ENCODE measurements around the gene KCNN4. TPM values are rescaled to one million over a fixed set of nuclear protein-coding genes. Genes with fewer than 3 reads are reported as not detected.

Gene KCNN4
- polyA plus RNA-seq, 1 donor from 2014 or later, result not detected

DNA sequence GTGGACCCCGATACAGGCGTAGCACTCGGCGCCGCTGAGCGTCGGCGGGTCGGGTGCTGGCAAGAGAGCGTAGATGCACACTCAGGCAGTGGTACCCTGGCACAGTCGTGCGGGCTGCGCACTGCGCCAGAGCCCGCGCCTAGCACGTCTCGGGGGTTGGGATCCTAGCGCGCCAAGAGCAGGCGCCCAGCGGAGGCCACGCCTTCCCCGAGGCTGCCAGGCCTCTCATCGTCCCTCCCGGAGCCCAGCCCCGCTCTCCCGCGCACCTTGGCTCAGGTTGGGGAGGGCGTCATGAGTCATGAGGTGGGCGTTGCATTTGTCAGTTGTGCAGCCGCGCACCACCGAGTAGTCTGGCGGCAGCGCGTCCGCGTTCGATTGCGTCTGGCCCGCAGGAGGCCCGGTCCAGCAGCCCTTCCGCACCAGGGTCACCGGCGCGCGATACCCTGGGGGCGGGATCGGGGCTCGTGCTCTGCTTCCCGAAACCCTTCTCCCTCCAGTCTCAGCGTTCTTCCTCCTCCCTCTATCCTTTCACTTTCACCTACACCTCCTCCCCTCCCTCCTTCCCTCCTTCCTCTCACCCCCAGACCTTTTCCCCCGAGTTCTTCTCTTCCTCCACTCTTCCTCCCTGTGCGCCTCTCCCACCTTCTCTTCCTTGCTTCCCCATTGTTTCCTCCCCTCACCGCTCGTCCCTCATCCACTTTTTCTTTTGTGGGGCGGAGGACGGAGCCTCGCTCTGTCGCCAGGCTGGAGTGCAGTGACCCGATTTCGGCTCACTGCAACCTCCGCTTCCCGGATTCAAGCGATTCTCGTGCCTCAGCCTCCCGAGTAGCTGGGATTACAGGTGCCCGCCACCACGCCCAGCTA is 18.0 kb upstream of the KCNN4 start:
- Histone ChIP-seq H4K20me1 (ENCODE audit: insufficient read depth) (no peaks in the 10 kb centered on the region), H3K4me3 (ENCODE audit: low read length) (peak overlapping the region; percentile 59), H3K36me3 (ENCODE audit: insufficient read depth, low read length) (no peaks in the 10 kb centered on the region), H3K79me2 (replicated peaks; ENCODE audit: insufficient read depth, low read length) (no peaks in the 10 kb centered on the region), H3K4me2 (ENCODE audit: low read length) (no peak overlapping the region), H3K9me2 (ENCODE audit: insufficient read depth, low read length) (no peaks in the 10 kb centered on the region), H3K9ac (ENCODE audit: low read length) (no peak overlapping the region), H3F3A (ENCODE audit: insufficient read depth, low read length, poor library complexity, severe bottlenecking) (no peaks in the 10 kb centered on the region), H3K9me3 (ENCODE audit: low read length) (no peaks in the 10 kb centered on the region), H3K27me3 (ENCODE audit: insufficient read depth, low read depth, low read length) (peaks cover 30% of the 10 kb centered on the region), H2AFZ (ENCODE audit: low read depth, low read length) (no peak overlapping the region), H3K27ac (ENCODE audit: low read length) (no peak overlapping the region)
- TF ChIP-seq, protein P1, sequence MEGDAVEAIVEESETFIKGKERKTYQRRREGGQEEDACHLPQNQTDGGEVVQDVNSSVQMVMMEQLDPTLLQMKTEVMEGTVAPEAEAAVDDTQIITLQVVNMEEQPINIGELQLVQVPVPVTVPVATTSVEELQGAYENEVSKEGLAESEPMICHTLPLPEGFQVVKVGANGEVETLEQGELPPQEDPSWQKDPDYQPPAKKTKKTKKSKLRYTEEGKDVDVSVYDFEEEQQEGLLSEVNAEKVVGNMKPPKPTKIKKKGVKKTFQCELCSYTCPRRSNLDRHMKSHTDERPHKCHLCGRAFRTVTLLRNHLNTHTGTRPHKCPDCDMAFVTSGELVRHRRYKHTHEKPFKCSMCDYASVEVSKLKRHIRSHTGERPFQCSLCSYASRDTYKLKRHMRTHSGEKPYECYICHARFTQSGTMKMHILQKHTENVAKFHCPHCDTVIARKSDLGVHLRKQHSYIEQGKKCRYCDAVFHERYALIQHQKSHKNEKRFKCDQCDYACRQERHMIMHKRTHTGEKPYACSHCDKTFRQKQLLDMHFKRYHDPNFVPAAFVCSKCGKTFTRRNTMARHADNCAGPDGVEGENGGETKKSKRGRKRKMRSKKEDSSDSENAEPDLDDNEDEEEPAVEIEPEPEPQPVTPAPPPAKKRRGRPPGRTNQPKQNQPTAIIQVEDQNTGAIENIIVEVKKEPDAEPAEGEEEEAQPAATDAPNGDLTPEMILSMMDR (IDR thresholded peaks at IDR 0.05; ENCODE audit: poor library complexity, severe bottlenecking), result no peak
- TF ChIP-seq MXI1 (conservative IDR thresholded peaks at IDR 0.05; ENCODE audit: poor library complexity, severe bottlenecking) (no peak), EZH2 (IDR thresholded peaks at IDR 0.05; ENCODE audit: borderline replicate concordance, insufficient read depth, low read length, poor library complexity, severe bottlenecking) (no peak), SMC3 (conservative IDR thresholded peaks at IDR 0.05; ENCODE audit: poor library complexity) (no peak), RAD21 (conservative IDR thresholded peaks at IDR 0.05) (no peak), POLR2AphosphoS5 (IDR thresholded peaks at IDR 0.05) (no peak)

DNA sequence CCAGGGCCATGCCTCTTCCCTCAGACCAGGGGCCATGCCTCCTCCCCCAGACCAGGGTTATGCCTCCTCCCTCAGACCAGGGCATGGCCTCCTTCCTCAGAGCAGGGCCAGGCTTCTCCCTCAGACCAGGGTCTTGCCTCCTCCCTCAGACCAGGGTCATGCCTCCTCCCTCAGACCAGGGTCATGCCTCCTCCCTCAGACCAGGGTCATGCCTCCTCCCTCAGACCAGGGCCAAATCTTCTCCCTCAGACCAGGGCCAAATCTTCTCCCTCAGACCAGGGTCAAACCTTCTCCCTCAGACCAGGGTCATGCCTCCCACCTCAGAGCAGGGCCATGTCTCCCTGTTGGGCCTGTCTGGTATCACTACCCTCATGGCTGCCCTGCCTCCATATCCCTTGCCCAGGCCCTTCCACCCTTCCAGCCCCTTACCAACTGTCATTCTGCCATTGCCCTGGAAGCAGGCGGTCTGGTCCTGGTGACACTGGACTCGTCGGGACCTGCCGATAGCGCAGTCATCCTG is 17.3 kb upstream of the KCNN4 start:
- peak overlapping the region; percentile 59 for H3K4me3 ChIP-seq (ENCODE audit: low read length)

More for the DNA sequence above, 17.3 kb upstream of the KCNN4 start:
- H3K79me2 ChIP-seq (replicated peaks; ENCODE audit: insufficient read depth, low read length), result no peaks in the 10 kb centered on the region
- TF ChIP-seq POLR2AphosphoS5 (IDR thresholded peaks at IDR 0.05) (no peak), EZH2 (IDR thresholded peaks at IDR 0.05; ENCODE audit: borderline replicate concordance, insufficient read depth, low read length, poor library complexity, severe bottlenecking) (no peak), MXI1 (conservative IDR thresholded peaks at IDR 0.05; ENCODE audit: poor library complexity, severe bottlenecking) (no peak), TAF1 (IDR thresholded peaks at IDR 0.05; ENCODE audit: low read depth) (no peak), RAD21 (conservative IDR thresholded peaks at IDR 0.05) (no peak)
- TF ChIP-seq, protein P2, sequence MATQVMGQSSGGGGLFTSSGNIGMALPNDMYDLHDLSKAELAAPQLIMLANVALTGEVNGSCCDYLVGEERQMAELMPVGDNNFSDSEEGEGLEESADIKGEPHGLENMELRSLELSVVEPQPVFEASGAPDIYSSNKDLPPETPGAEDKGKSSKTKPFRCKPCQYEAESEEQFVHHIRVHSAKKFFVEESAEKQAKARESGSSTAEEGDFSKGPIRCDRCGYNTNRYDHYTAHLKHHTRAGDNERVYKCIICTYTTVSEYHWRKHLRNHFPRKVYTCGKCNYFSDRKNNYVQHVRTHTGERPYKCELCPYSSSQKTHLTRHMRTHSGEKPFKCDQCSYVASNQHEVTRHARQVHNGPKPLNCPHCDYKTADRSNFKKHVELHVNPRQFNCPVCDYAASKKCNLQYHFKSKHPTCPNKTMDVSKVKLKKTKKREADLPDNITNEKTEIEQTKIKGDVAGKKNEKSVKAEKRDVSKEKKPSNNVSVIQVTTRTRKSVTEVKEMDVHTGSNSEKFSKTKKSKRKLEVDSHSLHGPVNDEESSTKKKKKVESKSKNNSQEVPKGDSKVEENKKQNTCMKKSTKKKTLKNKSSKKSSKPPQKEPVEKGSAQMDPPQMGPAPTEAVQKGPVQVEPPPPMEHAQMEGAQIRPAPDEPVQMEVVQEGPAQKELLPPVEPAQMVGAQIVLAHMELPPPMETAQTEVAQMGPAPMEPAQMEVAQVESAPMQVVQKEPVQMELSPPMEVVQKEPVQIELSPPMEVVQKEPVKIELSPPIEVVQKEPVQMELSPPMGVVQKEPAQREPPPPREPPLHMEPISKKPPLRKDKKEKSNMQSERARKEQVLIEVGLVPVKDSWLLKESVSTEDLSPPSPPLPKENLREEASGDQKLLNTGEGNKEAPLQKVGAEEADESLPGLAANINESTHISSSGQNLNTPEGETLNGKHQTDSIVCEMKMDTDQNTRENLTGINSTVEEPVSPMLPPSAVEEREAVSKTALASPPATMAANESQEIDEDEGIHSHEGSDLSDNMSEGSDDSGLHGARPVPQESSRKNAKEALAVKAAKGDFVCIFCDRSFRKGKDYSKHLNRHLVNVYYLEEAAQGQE (IDR thresholded peaks at IDR 0.05; ENCODE audit: borderline replicate concordance), result no peak
- TF ChIP-seq, protein P1 (IDR thresholded peaks at IDR 0.05; ENCODE audit: poor library complexity, severe bottlenecking), result no peak
- no peak overlapping the region for H3K27ac ChIP-seq (ENCODE audit: low read length)
- no peaks in the 10 kb centered on the region for H4K20me1 ChIP-seq (ENCODE audit: insufficient read depth)
- no peak overlapping the region for H3K4me2 ChIP-seq (ENCODE audit: low read length)
- H3K9me3 ChIP-seq (ENCODE audit: low read length), result no peaks in the 10 kb centered on the region
- H3K27me3 ChIP-seq (ENCODE audit: insufficient read depth, low read depth, low read length), result peaks cover 30% of the 10 kb centered on the region
- H3K36me3 ChIP-seq (ENCODE audit: insufficient read depth, low read length), result no peaks in the 10 kb centered on the region
- no peaks in the 10 kb centered on the region for H3K9me2 ChIP-seq (ENCODE audit: insufficient read depth, low read length)
- no peak overlapping the region for H3K9ac ChIP-seq (ENCODE audit: low read length)
- no peaks in the 10 kb centered on the region for H3F3A ChIP-seq (ENCODE audit: insufficient read depth, low read length, poor library complexity, severe bottlenecking)
- no peak overlapping the region for H2AFZ ChIP-seq (ENCODE audit: low read depth, low read length)

All from neural cell (in vitro differentiated cells).